Measurements from ENCODE around the gene BCR.

BCR gene

GRCh38 chr22:23169043-23169406, 11.3 kb upstream of the BCR start:
- Histone ChIP-seq H3K9me3 (ENCODE audit: control insufficient read depth, insufficient read depth, low read length) (no peaks in the 10 kb centered on the region), H3K79me2 (ENCODE audit: control insufficient read depth, low read length) (no peaks in the 10 kb centered on the region), H3K4me2 (ENCODE audit: low read length) (no peak overlapping the region), H3K4me1 (ENCODE audit: control insufficient read depth, low read length) (no peaks in the 10 kb centered on the region), H3K4me3 (ENCODE audit: low read length) (no peak overlapping the region), H4K20me1 (ENCODE audit: control insufficient read depth, insufficient read depth, low read depth, low read length) (no peaks in the 10 kb centered on the region), H3K27ac (ENCODE audit: low read depth, low read length) (no peak overlapping the region), H3K9me2 (replicated peaks; ENCODE audit: control insufficient read depth, low read length) (no peaks in the 10 kb centered on the region), H3K27me3 (ENCODE audit: control insufficient read depth, low read length) (no peaks in the 10 kb centered on the region), H3F3A (ENCODE audit: control insufficient read depth, insufficient read depth) (0 out of 2 replicates have a peak, but pooled peaks cover 3% of the 10 kb centered on the region), H3K36me3 (ENCODE audit: control insufficient read depth, low read length) (no peaks in the 10 kb centered on the region)
- TF ChIP-seq EZH2phosphoT487 (IDR thresholded peaks at IDR 0.05; ENCODE audit: borderline replicate concordance, low read length) = no peak
- TF ChIP-seq, protein P1, sequence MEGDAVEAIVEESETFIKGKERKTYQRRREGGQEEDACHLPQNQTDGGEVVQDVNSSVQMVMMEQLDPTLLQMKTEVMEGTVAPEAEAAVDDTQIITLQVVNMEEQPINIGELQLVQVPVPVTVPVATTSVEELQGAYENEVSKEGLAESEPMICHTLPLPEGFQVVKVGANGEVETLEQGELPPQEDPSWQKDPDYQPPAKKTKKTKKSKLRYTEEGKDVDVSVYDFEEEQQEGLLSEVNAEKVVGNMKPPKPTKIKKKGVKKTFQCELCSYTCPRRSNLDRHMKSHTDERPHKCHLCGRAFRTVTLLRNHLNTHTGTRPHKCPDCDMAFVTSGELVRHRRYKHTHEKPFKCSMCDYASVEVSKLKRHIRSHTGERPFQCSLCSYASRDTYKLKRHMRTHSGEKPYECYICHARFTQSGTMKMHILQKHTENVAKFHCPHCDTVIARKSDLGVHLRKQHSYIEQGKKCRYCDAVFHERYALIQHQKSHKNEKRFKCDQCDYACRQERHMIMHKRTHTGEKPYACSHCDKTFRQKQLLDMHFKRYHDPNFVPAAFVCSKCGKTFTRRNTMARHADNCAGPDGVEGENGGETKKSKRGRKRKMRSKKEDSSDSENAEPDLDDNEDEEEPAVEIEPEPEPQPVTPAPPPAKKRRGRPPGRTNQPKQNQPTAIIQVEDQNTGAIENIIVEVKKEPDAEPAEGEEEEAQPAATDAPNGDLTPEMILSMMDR (IDR thresholded peaks at IDR 0.05; ENCODE audit: low read depth, low read length, poor library complexity, severe bottlenecking) = no peak

- Histone ChIP-seq H3F3A (ENCODE audit: control insufficient read depth, insufficient read depth) (peaks cover 9% of the 10 kb centered on the region), H3K4me1 (ENCODE audit: control insufficient read depth, low read length) (peaks cover 27% of the 10 kb centered on the region), H3K79me2 (ENCODE audit: control insufficient read depth, low read length) (peaks cover 3% of the 10 kb centered on the region), H4K20me1 (ENCODE audit: control insufficient read depth, insufficient read depth, low read depth, low read length) (no peaks in the 10 kb centered on the region), H3K27ac (ENCODE audit: low read depth, low read length) (no peak overlapping the region), H3K27me3 (ENCODE audit: control insufficient read depth, low read length) (no peaks in the 10 kb centered on the region), H3K36me3 (ENCODE audit: control insufficient read depth, low read length) (no peaks in the 10 kb centered on the region), H3K4me3 (ENCODE audit: low read length) (no peak overlapping the region), H3K9me3 (ENCODE audit: control insufficient read depth, insufficient read depth, low read length) (peaks cover 17% of the 10 kb centered on the region), H3K9me2 (replicated peaks; ENCODE audit: control insufficient read depth, low read length) (no peaks in the 10 kb centered on the region), H3K4me2 (ENCODE audit: low read length) (no peak overlapping the region)
- no peak for TF ChIP-seq EZH2phosphoT487 (IDR thresholded peaks at IDR 0.05; ENCODE audit: borderline replicate concordance, low read length)
- TF ChIP-seq, protein P1 (IDR thresholded peaks at IDR 0.05; ENCODE audit: low read depth, low read length, poor library complexity, severe bottlenecking) = no peak
These were observed 4.3 kb upstream of the BCR start for GRCh38 chr22:23175817-23176644.

- Histone ChIP-seq H3K9me2 (replicated peaks; ENCODE audit: control insufficient read depth, low read length) (no peaks in the 10 kb centered on the region), H3K4me2 (ENCODE audit: low read length) (no peak overlapping the region), H4K20me1 (ENCODE audit: control insufficient read depth, insufficient read depth, low read depth, low read length) (no peaks in the 10 kb centered on the region), H3K27me3 (ENCODE audit: control insufficient read depth, low read length) (no peaks in the 10 kb centered on the region), H3K4me1 (ENCODE audit: control insufficient read depth, low read length) (peaks cover 29% of the 10 kb centered on the region), H3K36me3 (ENCODE audit: control insufficient read depth, low read length) (peaks cover 4% of the 10 kb centered on the region), H3K27ac (ENCODE audit: low read depth, low read length) (no peak overlapping the region), H3K79me2 (ENCODE audit: control insufficient read depth, low read length) (peaks cover 9% of the 10 kb centered on the region), H3F3A (ENCODE audit: control insufficient read depth, insufficient read depth) (peaks cover 9% of the 10 kb centered on the region), H3K9me3 (ENCODE audit: control insufficient read depth, insufficient read depth, low read length) (peaks cover 17% of the 10 kb centered on the region), H3K4me3 (ENCODE audit: low read length) (no peak overlapping the region)
- TF ChIP-seq EZH2phosphoT487 (IDR thresholded peaks at IDR 0.05; ENCODE audit: borderline replicate concordance, low read length) = no peak
- TF ChIP-seq, protein P1 (IDR thresholded peaks at IDR 0.05; ENCODE audit: low read depth, low read length, poor library complexity, severe bottlenecking) = no peak
These were observed 3.7 kb upstream of the BCR start for GRCh38 chr22:23176645-23177027.

Data from DOHH2 (cell line).